ENCODE measurements around the gene ZYG11A. TPM values are rescaled to one million over a fixed set of nuclear protein-coding genes. Genes with fewer than 3 reads are reported as not detected.

The ZYG11A gene
- total RNA-seq, 2 experiments from 2014 or later = 0.24 to 0.27 TPM

DNA sequence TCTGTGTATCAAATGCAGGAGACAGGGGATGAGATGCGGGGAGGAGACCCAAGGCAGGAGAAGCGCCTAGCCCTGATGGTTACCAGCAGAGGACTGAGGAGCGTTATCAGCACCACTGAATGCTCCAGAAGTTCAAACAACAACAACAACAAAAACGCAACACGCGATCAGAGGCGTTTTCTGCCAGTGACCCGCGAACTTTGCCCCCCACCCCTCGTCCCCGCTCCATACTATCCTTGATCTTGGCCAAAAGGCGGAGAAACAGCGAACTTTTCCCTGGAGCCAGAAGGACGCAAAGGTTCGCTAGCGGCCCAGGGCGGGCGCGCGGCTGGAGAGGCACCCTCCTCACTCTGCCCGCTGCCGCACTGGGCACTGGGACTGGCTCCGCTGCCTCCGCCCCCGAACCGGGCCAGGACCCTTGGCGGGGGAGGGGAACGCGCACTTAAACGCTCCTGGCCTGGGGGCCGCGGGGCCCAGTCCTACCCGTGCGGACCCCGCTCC lies 78.3 kb downstream of the ZYG11A start:
- Mint-ChIP-seq H3K4me1 (ENCODE audit: low read depth) (peaks cover 24% of the 10 kb centered on the region), H3K9me3 (no peaks in the 10 kb centered on the region), H3K27me3 (no peaks in the 10 kb centered on the region), H3K4me3 (peak overlapping the region; percentile 76), H3K36me3 (no peaks in the 10 kb centered on the region), H3K27ac (no peak overlapping the region)
- intact Hi-C loops (cut with micrococcal nuclease) = loop anchor here (1.0 to 10.0 kb wide), 2 partner anchors 218 to 366 kb away; partner anchors contain the start of gene TUT4
- ChIA-PET CTCF (interaction anchor here (0.8 to 2.3 kb wide), 10 partner anchors 9 to 224 kb away, joined by 3 to 11 read pairs (median 4); partner anchors contain the start of genes COA7 and ZYG11A), POLR2A (no interaction called here)
- DNase-seq = no peak

DNA sequence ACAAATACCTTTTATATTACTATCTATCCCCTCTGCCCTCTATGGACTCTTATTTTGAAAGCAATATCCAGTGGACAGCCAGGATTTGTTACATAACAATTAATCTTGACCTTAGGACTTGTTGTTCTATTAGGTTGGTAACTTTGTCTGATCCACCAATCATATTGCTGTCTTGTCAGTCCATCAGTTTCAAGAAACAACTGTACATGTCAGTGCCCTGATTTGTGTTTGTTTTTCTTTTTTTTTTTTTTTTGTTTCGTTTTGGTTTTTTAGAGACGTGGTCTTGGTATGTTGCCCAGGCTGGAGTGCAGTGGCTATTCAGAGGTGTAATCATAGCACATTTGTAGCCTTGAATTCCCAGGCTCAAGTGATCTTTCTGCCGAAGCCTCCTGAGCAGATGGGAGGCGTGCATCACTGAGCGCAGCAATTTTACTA lies 83.0 kb downstream of the ZYG11A start:
- CTCF ChIA-PET = no interaction called here

DNA sequence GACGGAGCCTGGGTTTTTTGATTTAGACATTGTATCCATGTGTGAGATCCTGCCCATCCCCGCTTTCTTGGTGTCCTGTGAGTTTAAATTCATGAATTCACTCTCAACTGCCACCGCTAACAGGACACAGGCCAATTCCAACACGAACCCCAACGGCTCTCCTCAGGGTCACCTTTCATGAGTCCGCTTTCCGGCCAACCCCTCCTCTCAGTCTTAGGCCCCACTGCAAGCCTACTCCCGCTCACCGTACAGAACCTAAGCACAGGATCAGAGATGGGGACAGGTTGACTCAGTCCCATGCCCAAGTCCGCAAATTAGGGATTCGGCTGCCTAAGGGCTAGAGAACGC lies 84.3 kb downstream of the ZYG11A start:
- H3K27ac Mint-ChIP-seq = no peak overlapping the region
- no peaks in the 10 kb centered on the region for H3K9me3 Mint-ChIP-seq
- H3K4me3 Mint-ChIP-seq = peak overlapping the region; percentile 76
- H3K27me3 Mint-ChIP-seq = no peaks in the 10 kb centered on the region
- H3K4me1 Mint-ChIP-seq (ENCODE audit: low read depth) = peaks cover 17% of the 10 kb centered on the region
- intact Hi-C loops (cut with micrococcal nuclease) = loop anchor here (10.0 kb wide), 1 partner anchor 372 kb away; the partner anchor contains the start of gene TUT4
- no peak for DNase-seq
- H3K36me3 Mint-ChIP-seq = no peaks in the 10 kb centered on the region
- ChIA-PET CTCF (no interaction called here), POLR2A (interaction anchor here (1.0 kb wide), 1 partner anchor 88 kb away, joined by 3 read pairs; no protein-coding TSS in a partner anchor)

More for the DNA sequence above, 83.0 kb downstream of the ZYG11A start:
- intact Hi-C loops (cut with micrococcal nuclease) = loop anchor here (10.0 kb wide), 1 partner anchor 371 kb away; the partner anchor contains the start of gene TUT4
- Mint-ChIP-seq H3K36me3 (no peaks in the 10 kb centered on the region), H3K27me3 (no peaks in the 10 kb centered on the region), H3K4me1 (ENCODE audit: low read depth) (peaks cover 22% of the 10 kb centered on the region), H3K27ac (no peak overlapping the region), H3K4me3 (no peak overlapping the region), H3K9me3 (no peaks in the 10 kb centered on the region)
- DNase-seq = no peak
- POLR2A ChIA-PET = no interaction called here

DNA sequence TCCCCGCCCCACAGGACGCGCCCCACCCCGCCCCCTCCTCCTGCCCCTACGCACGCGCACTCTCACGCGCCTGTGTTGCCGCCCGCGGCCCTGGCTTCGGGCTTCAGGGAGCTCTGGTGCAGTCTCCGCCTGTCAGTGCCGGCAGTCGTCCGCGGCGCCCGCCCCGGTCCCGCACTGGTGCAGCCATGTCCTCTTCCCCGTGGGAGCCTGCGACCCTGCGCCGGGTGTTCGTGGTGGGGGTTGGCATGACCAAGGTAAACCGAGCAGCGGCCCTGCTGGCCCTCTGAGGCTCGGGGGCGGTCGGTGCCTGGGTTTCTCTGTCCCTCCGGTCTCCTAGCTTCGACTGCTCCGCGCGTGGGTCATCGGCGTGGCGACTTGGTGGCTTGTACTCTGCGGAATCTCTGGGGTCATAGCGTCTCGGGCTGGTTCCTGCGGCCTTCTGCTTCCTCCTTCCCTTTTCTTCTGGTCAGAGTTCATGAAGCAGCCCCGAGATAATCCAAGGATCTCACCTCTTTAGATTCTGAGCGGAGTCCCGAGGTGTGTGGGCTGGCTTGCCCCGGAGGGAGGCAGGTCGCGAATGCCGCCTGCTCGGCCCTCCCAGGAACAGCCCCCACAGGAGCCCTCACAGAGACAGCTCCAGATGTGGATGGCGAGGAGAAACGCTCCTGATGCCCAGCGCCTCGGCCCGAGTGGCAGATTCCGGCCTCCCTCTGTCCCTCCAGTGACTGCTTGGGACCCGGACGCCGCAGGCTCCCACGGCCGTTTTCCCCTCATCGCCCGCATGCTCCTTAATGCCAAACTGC lies 84.9 kb downstream of the ZYG11A start, which contains the start of gene SCP2:
SCP2 (plus strand) TSS at position 65 of the 803 bp plus-strand sequence; CDS start at position 186, 121 bp downstream.
- Mint-ChIP-seq H3K27me3 (no peaks in the 10 kb centered on the region), H3K27ac (no peak within 1 kb of the TSS), H3K4me1 (ENCODE audit: low read depth) (peaks cover 15% of the 10 kb centered on the region), H3K4me3 (peak within 1 kb of the TSS; percentile 76), H3K36me3 (no peaks in the 10 kb centered on the region), H3K9me3 (no peaks in the 10 kb centered on the region)
- ChIA-PET CTCF (no interaction called here), POLR2A (interaction anchor here (1.0 kb wide), 1 partner anchor 88 kb away, joined by 3 read pairs; no protein-coding TSS in a partner anchor)
- intact Hi-C loops (cut with micrococcal nuclease) = loop anchor here (10.0 kb wide), 1 partner anchor 373 kb away; the partner anchor contains the start of gene TUT4
- DNase-seq = peak; percentile 85

DNA sequence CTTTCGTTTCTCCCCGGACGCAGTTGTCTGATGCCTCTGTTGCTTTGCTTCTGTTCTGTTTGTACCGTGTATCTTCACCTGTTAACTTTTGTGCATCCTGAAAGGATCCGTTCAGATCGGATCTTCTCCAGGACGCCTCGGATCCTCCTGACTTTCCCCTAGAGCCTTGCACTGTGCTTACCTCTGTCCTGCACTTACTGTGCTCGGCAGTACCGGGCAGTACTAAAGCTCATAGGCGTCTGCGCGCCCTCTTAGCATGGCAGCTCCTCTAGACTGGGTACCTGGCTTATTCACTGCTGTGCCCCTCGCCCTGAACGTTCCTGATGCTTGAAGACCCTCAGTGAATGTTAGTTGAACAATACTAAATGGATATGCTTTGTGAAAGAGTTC lies 85.5 kb downstream of the ZYG11A start:
- peaks cover 13% of the 10 kb centered on the region for H3K4me1 Mint-ChIP-seq (ENCODE audit: low read depth)
- peak overlapping the region; percentile 76 for H3K4me3 Mint-ChIP-seq
- no peaks in the 10 kb centered on the region for H3K36me3 Mint-ChIP-seq
- H3K27ac Mint-ChIP-seq = no peak overlapping the region
- no peaks in the 10 kb centered on the region for H3K27me3 Mint-ChIP-seq
- CTCF ChIA-PET = interaction anchor here (1.2 kb wide), 1 partner anchor 9 kb away, joined by 6 read pairs; no protein-coding TSS in a partner anchor
- H3K9me3 Mint-ChIP-seq = no peaks in the 10 kb centered on the region
- no peak for DNase-seq
- intact Hi-C loops (cut with micrococcal nuclease) = loop anchor here (10.0 kb wide), 1 partner anchor 373 kb away; the partner anchor contains the start of gene TUT4
- POLR2A ChIA-PET = no interaction called here

DNA sequence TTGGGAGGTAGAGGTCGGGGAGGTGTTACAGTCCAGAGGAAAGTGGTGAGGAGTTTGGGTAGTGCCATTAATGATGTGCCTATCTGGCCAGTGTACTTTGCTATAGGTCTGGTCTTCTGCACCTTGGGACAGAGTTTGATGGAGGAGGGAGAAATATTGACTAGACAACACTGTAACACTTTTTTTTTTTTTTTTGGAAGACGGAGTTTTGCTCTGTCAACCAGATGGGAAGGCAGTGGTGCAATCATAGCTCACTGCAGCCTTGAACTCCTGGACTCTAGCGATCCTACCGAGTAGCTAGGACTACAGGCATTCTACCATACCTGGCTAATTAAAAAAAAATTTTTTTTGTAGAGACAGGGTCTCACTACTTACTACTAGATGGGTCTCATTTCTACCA lies 86.5 kb downstream of the ZYG11A start:
- CTCF ChIA-PET = interaction anchor here (1.2 kb wide), 1 partner anchor 10 kb away, joined by 6 read pairs; no protein-coding TSS in a partner anchor
- no peak overlapping the region for H3K27ac Mint-ChIP-seq
- intact Hi-C loops (cut with micrococcal nuclease) = loop anchor here (10.0 kb wide), 1 partner anchor 374 kb away; the partner anchor contains the start of gene TUT4

DNA sequence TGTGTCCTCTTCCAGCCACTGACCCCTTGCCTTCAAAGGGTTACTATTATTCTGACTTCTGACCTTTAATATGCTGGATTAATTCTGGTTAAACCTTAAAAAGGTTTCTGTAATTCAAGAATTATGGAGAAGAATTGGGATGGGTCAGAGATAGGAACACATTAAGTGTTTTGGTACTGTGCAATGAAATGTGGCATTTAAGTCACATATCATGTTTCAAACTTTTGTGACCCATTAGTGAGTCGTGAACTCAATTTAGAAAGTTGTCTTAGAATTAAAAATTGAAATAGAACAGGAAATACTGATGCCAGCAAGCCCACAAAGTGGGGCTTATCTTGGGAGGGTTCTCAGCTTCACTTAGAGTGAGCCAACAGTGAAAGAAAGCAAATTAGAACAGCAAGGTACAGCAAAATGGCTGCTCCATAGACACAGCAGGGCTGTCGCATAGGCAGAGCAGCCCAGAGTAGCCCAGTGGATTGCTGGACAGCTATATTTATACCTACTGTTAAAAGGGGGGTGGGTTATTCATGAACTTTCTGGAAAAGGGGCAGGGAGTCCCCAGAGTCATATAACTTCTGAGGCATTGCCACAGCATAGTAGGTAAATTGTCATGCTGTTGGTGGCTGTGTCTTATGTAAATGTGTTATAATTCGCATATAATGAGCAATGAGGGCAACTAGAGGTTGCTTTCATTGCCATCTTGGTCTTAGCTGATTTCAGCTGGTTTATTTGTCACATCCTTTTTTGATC lies 95.0 kb downstream of the ZYG11A start:
- CTCF ChIA-PET = no interaction called here
- H3K36me3 Mint-ChIP-seq = peaks cover 3% of the 10 kb centered on the region
- no peak for DNase-seq
- no peaks in the 10 kb centered on the region for H3K4me1 Mint-ChIP-seq (ENCODE audit: low read depth)
- intact Hi-C loops (cut with micrococcal nuclease) = no loop called here
- H3K27me3 Mint-ChIP-seq = no peaks in the 10 kb centered on the region
- no peaks in the 10 kb centered on the region for H3K9me3 Mint-ChIP-seq
- H3K4me3 Mint-ChIP-seq = no peak overlapping the region
- no peak overlapping the region for H3K27ac Mint-ChIP-seq
- POLR2A ChIA-PET = no interaction called here

More for the DNA sequence above, 86.5 kb downstream of the ZYG11A start:
- Mint-ChIP-seq H3K4me3 (no peak overlapping the region), H3K27me3 (no peaks in the 10 kb centered on the region), H3K36me3 (no peaks in the 10 kb centered on the region), H3K9me3 (no peaks in the 10 kb centered on the region), H3K4me1 (ENCODE audit: low read depth) (peaks cover 13% of the 10 kb centered on the region)
- DNase-seq = no peak
- POLR2A ChIA-PET = no interaction called here

DNA sequence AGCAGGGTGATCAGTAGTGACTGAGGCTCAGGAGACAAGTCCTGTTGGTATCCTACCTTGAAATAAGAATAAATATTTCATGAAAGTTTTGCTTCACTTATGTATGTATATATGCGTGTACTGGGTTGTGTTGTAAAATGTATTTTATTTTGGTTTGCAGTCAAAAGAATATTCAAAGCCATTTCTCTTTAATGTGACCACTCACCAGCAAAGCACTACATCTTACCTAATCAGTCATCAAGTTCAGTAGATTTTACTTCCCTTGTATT lies 95.6 kb downstream of the ZYG11A start:
- Mint-ChIP-seq H3K4me3 (no peak overlapping the region), H3K27me3 (no peaks in the 10 kb centered on the region), H3K36me3 (peaks cover 3% of the 10 kb centered on the region), H3K9me3 (no peaks in the 10 kb centered on the region), H3K27ac (no peak overlapping the region), H3K4me1 (ENCODE audit: low read depth) (no peaks in the 10 kb centered on the region)
- ChIA-PET POLR2A (no interaction called here), CTCF (no interaction called here)
- DNase-seq = no peak
- intact Hi-C loops (cut with micrococcal nuclease) = no loop called here

DNA sequence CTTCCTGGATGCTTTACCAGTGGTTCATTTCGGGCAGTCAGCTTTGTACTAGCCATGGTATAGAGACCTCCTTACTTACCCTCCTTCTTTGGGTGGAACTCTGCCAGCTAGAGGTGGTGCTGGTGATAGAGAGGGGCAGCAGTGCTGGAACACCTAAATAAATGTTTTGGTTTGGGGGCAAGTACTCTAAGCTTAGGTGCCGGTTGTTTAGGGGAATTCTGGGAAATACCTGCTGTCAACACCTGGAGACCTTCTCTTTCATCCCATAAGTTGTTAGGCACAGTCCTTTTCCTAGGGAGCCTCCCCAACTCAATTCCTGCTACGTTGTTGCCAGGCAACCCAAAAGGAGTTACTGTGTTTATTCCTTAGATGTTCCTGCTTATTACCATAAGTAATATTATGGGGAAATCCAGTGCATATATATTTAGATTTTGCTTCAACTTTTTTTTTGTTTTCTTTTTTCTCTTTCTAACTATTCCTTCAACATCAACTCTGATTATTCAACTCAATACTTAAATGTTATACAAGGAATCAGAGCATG lies 101.4 kb downstream of the ZYG11A start:
- H3K9me3 Mint-ChIP-seq = no peaks in the 10 kb centered on the region
- H3K36me3 Mint-ChIP-seq = peaks cover 4% of the 10 kb centered on the region
- DNase-seq = no peak
- no peaks in the 10 kb centered on the region for H3K27me3 Mint-ChIP-seq
- H3K4me1 Mint-ChIP-seq (ENCODE audit: low read depth) = peaks cover 5% of the 10 kb centered on the region
- POLR2A ChIA-PET = no interaction called here
- CTCF ChIA-PET = no interaction called here
- intact Hi-C loops (cut with micrococcal nuclease) = no loop called here
- no peak overlapping the region for H3K27ac Mint-ChIP-seq
- H3K4me3 Mint-ChIP-seq = no peak overlapping the region

DNA sequence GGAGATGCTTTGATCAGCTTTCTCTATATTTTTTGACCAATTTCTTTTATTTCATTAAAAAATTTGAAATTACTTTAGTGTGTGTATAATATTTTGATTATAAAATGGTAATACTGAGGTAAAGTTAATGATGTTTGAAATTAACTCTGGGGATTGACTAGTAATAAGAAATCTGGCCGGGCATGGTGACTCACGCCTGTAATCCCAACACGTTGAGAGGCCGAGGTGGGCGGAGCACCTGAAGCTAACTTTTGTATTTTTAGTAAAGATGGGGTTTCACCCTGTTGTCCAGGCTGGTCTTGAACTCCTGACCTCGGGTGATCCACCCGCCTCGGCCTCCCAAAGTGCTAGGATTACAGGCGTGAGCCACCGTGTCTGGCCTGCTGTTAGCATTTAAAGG lies 102.0 kb downstream of the ZYG11A start:
- POLR2A ChIA-PET = no interaction called here
- H3K9me3 Mint-ChIP-seq = peaks cover 5% of the 10 kb centered on the region
- H3K4me3 Mint-ChIP-seq = no peak overlapping the region
- DNase-seq = no peak
- peaks cover 9% of the 10 kb centered on the region for H3K36me3 Mint-ChIP-seq
- peaks cover 5% of the 10 kb centered on the region for H3K4me1 Mint-ChIP-seq (ENCODE audit: low read depth)
- CTCF ChIA-PET = no interaction called here
- no peak overlapping the region for H3K27ac Mint-ChIP-seq
- H3K27me3 Mint-ChIP-seq = no peaks in the 10 kb centered on the region
- intact Hi-C loops (cut with micrococcal nuclease) = no loop called here

Measured in activated CD4-positive, alpha-beta memory T cell treated with anti-CD3 and anti-CD28 coated beads for 36 hours (primary cell).